ENCODE data around the gene PLPP1. TPM values are rescaled to one million over a fixed set of nuclear protein-coding genes. Genes with fewer than 3 reads are reported as not detected.

PLPP1 gene
- total RNA-seq, 1 donor from 2014 or later: 17.4 TPM

GRCh38 chr5:55411876-55412275 is 122.9 kb downstream of the PLPP1 start:
- TF ChIP-seq CTCF (IDR thresholded peaks at IDR 0.05; ENCODE audit: partially characterized antibody, unreplicated experiment): no peak
- Mint-ChIP-seq H3K4me3 (ENCODE audit: unreplicated experiment) (no peak overlapping the region), H3K27me3 (ENCODE audit: unreplicated experiment) (no peaks in the 10 kb centered on the region), H3K36me3 (ENCODE audit: unreplicated experiment) (no peaks in the 10 kb centered on the region), H3K4me1 (ENCODE audit: low read depth, unreplicated experiment) (no peaks in the 10 kb centered on the region), H3K9me3 (ENCODE audit: unreplicated experiment) (no peaks in the 10 kb centered on the region), H3K27ac (ENCODE audit: unreplicated experiment) (no peak overlapping the region)
- DNase-seq: no peak

- Mint-ChIP-seq H3K4me1 (ENCODE audit: low read depth, unreplicated experiment) (no peaks in the 10 kb centered on the region), H3K9me3 (ENCODE audit: unreplicated experiment) (no peaks in the 10 kb centered on the region), H3K4me3 (ENCODE audit: unreplicated experiment) (no peak overlapping the region), H3K27me3 (ENCODE audit: unreplicated experiment) (no peaks in the 10 kb centered on the region), H3K27ac (ENCODE audit: unreplicated experiment) (no peak overlapping the region), H3K36me3 (ENCODE audit: unreplicated experiment) (no peaks in the 10 kb centered on the region)
- no peak for TF ChIP-seq CTCF (IDR thresholded peaks at IDR 0.05; ENCODE audit: partially characterized antibody, unreplicated experiment)
- DNase-seq: no peak
Observed at GRCh38 chr5:55410845-55411244, 123.9 kb downstream of the PLPP1 start.

GRCh38 chr5:55409775-55410174 is 125.0 kb downstream of the PLPP1 start:
- Mint-ChIP-seq H3K4me3 (ENCODE audit: unreplicated experiment) (no peak overlapping the region), H3K27ac (ENCODE audit: unreplicated experiment) (no peak overlapping the region), H3K4me1 (ENCODE audit: low read depth, unreplicated experiment) (no peaks in the 10 kb centered on the region), H3K27me3 (ENCODE audit: unreplicated experiment) (no peaks in the 10 kb centered on the region), H3K36me3 (ENCODE audit: unreplicated experiment) (no peaks in the 10 kb centered on the region), H3K9me3 (ENCODE audit: unreplicated experiment) (no peaks in the 10 kb centered on the region)
- no peak for DNase-seq
- TF ChIP-seq CTCF (IDR thresholded peaks at IDR 0.05; ENCODE audit: partially characterized antibody, unreplicated experiment): no peak

GRCh38 chr5:55407984-55408383 is 126.8 kb downstream of the PLPP1 start:
- Mint-ChIP-seq H3K27me3 (ENCODE audit: unreplicated experiment) (no peaks in the 10 kb centered on the region), H3K36me3 (ENCODE audit: unreplicated experiment) (no peaks in the 10 kb centered on the region), H3K4me1 (ENCODE audit: low read depth, unreplicated experiment) (no peaks in the 10 kb centered on the region), H3K9me3 (ENCODE audit: unreplicated experiment) (no peaks in the 10 kb centered on the region), H3K4me3 (ENCODE audit: unreplicated experiment) (no peak overlapping the region), H3K27ac (ENCODE audit: unreplicated experiment) (no peak overlapping the region)
- no peak for TF ChIP-seq CTCF (IDR thresholded peaks at IDR 0.05; ENCODE audit: partially characterized antibody, unreplicated experiment)
- DNase-seq: no peak

GRCh38 chr5:55407059-55407684 is 127.6 kb downstream of the PLPP1 start:
- peak; percentile 45 for TF ChIP-seq CTCF (IDR thresholded peaks at IDR 0.05; ENCODE audit: partially characterized antibody, unreplicated experiment)
- no peaks in the 10 kb centered on the region for H3K27me3 Mint-ChIP-seq (ENCODE audit: unreplicated experiment)
- no peaks in the 10 kb centered on the region for H3K36me3 Mint-ChIP-seq (ENCODE audit: unreplicated experiment)
- no peaks in the 10 kb centered on the region for H3K4me1 Mint-ChIP-seq (ENCODE audit: low read depth, unreplicated experiment)
- no peaks in the 10 kb centered on the region for H3K9me3 Mint-ChIP-seq (ENCODE audit: unreplicated experiment)
- no peak overlapping the region for H3K4me3 Mint-ChIP-seq (ENCODE audit: unreplicated experiment)
- DNase-seq: no peak
- H3K27ac Mint-ChIP-seq (ENCODE audit: unreplicated experiment): no peak overlapping the region

Measured in glutamatergic neuron (in vitro differentiated cells).